ENCODE measurements around the gene CDH4.

The CDH4 gene

GRCh38 chr20:61579908-61580307 lies 327.8 kb downstream of the CDH4 start:
- Histone ChIP-seq H3K27me3 (ENCODE audit: insufficient read depth, poor library complexity, severe bottlenecking) (no peaks in the 10 kb centered on the region), H3K4me3 (replicated peaks; ENCODE audit: insufficient read depth, low read length) (no peak overlapping the region), H3K27ac (replicated peaks) (no peak overlapping the region)
- DNase-seq (ENCODE audit: low read depth in 1 of 2, low spot score in 1 of 2) = no peak
- no peak for TF ChIP-seq CTCF (IDR thresholded peaks at IDR 0.05; ENCODE audit: insufficient read depth, low read length)
- TF ChIP-seq GABPA (IDR thresholded peaks at IDR 0.05; ENCODE audit: low read depth) = no peak
- TF ChIP-seq POLR2AphosphoS5 (IDR thresholded peaks at IDR 0.05; ENCODE audit: low read depth) = no peak
- TF ChIP-seq SPI1 (IDR thresholded peaks at IDR 0.05; ENCODE audit: borderline replicate concordance, low read depth) = no peak
- TF ChIP-seq REST (IDR thresholded peaks at IDR 0.05; ENCODE audit: insufficient replicate concordance, low read depth) = no peak

GRCh38 chr20:61580958-61581824 lies 329.1 kb downstream of the CDH4 start:
- H3K27ac ChIP-seq (replicated peaks) = no peak overlapping the region

More at GRCh38 chr20:61580958-61581824, 329.1 kb downstream of the CDH4 start:
- H3K27me3 ChIP-seq (ENCODE audit: insufficient read depth, poor library complexity, severe bottlenecking) = no peaks in the 10 kb centered on the region
- H3K4me3 ChIP-seq (replicated peaks; ENCODE audit: insufficient read depth, low read length) = no peak overlapping the region
- TF ChIP-seq CTCF (IDR thresholded peaks at IDR 0.05; ENCODE audit: insufficient read depth, low read length) (no peak), SPI1 (IDR thresholded peaks at IDR 0.05; ENCODE audit: borderline replicate concordance, low read depth) (no peak), REST (IDR thresholded peaks at IDR 0.05; ENCODE audit: insufficient replicate concordance, low read depth) (no peak), GABPA (IDR thresholded peaks at IDR 0.05; ENCODE audit: low read depth) (no peak), POLR2AphosphoS5 (IDR thresholded peaks at IDR 0.05; ENCODE audit: low read depth) (no peak)
- DNase-seq (ENCODE audit: low read depth in 1 of 2, low spot score in 1 of 2) = no peak
